ENCODE results near the gene MAP1B.

- no peak for TF ChIP-seq MAFK (IDR thresholded peaks at IDR 0.05; ENCODE audit: low read depth, low read length)
- TF ChIP-seq CTCF (conservative IDR thresholded peaks at IDR 0.05; ENCODE audit: low read depth, low read length): no peak
- TF ChIP-seq POLR2A (IDR thresholded peaks at IDR 0.05; ENCODE audit: low read depth, low read length): no peak
- TF ChIP-seq CEBPB (IDR thresholded peaks at IDR 0.05; ENCODE audit: low read depth, low read length): no peak
- no peak for TF ChIP-seq RAD21 (IDR thresholded peaks at IDR 0.05; ENCODE audit: low read length)
Measured at GRCh38 chr5:72245546-72245945, 138.3 kb downstream of the MAP1B start.
